GM15510 (cell line): ENCODE measurements around the gene USP46.

Experiments
- POLR2A ChIP-seq: IDR thresholded peaks from 3 replicates; pipeline ENCODE4 v1.6.1; 2011; ENCODE audit warnings: borderline replicate concordance; ENCODE audit not compliant: insufficient read length; ENCODE audit errors: extremely low read depth

The USP46 gene, protein sequence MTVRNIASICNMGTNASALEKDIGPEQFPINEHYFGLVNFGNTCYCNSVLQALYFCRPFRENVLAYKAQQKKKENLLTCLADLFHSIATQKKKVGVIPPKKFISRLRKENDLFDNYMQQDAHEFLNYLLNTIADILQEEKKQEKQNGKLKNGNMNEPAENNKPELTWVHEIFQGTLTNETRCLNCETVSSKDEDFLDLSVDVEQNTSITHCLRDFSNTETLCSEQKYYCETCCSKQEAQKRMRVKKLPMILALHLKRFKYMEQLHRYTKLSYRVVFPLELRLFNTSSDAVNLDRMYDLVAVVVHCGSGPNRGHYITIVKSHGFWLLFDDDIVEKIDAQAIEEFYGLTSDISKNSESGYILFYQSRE

DNA sequence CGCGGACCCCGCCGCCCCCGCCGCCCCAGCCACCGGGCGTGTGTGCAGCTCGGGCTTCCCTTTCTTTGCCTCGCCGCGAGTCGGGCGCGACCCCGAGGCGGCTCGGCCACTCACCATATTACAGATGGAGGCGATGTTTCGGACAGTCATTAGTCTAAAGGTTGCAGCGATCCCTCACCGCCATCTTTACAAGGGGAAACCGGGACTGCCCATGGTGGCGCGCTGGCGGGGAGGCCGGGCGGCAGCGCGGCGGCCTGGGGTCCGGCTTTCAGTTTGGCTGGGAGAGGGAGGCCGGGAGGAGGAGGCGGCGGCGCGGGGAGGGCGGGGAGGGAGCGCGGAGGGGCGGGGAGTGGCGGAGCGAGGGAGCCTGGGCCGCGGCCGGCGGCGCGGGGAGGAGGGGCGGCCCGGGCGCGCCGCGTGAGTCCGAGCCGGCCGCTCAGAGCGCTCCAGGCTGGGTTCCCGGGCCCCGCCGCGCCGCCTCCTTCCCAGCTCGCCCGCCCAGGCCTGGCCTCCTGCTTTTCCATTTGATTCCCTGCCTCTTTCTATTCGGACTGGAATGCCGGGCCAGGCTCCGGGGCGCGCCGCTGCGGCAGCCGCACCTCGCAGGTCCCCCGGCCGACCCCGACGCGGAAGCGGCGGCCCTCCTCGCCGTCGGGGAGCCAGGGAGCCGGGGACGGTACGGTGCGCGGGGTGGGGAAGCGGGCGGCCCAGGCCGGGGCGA, at the start of gene USP46:
USP46 (minus strand) TSS at position 301 of the 721 bp plus-strand sequence; CDS start at position 150, 151 bp downstream.
- TF ChIP-seq POLR2A, result peak; percentile 83

DNA sequence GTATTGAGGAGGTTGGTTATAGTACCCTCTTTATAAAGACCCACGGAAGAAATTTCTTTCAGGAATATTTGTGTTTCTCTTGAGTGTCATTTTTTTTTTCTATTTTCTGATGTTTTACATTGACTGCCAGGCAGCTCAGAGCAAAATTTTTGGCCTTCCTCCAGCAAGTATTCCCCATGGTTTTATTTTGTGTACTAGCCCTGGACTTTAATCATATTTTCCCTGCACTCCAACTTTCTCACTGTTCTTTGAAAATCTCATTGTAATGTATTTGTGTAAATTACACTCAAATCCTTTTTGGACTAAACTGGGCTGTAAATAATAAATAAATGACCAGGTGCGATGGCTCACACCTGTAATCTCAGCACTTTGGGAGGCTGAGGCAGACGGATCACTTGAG, 45.6 kb upstream of the USP46 start:
- no peak for TF ChIP-seq POLR2A

DNA sequence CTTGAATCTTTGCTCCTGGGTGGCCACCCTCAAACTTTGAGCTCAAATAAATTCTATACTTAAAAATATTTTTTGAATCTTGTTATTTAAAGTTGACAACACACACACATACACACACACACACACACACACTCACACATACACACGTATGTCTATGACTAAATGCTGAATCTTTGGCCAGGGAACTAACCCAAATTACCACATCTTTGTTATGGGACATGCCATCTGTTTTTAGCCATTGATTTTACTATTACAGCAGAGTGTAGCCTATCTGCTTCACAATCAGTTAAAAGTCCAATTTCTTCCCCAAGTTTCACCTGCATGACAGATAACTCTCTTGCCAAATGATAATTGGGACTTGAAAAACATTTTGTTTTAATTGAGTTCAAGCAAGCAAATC, 45.0 kb upstream of the USP46 start:
- no peak for TF ChIP-seq POLR2A

DNA sequence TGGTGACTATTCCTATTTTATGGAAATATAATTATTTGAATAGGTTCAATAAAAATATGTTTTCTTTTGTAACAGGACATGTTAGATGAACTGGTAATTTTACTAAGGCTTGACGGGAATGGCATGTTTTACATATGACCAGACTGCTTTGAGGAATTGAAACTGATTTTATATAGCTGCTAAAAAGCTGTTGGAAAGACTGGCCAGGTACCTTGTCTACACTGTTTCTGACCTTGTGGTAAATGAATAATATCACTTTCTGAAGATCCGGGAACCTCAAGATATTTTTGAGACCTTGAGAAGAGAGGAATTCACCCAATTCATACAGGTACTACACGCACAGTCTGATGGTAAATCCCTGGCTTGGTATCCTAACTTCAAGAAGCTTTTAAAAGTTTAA, 42.1 kb upstream of the USP46 start:
- TF ChIP-seq POLR2A, result no peak

DNA sequence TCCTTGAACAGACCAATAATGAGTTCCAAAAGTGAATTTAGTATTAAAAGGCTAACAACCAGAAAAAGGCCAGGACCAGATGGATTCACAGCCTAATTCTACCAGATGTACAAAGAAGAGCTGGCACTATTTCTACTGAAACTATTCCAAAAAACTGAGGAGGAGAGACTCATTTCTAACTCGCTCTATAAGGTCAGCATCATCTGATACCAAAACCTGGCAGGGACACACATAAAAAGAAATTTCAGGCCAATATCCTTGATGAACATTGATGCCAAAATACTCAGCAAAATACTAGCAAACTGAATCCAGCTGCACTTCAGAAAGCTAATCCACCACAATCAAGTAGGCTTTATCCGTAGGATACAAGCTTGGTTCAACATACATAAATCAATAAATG, 35.8 kb upstream of the USP46 start:
- TF ChIP-seq POLR2A, result no peak

DNA sequence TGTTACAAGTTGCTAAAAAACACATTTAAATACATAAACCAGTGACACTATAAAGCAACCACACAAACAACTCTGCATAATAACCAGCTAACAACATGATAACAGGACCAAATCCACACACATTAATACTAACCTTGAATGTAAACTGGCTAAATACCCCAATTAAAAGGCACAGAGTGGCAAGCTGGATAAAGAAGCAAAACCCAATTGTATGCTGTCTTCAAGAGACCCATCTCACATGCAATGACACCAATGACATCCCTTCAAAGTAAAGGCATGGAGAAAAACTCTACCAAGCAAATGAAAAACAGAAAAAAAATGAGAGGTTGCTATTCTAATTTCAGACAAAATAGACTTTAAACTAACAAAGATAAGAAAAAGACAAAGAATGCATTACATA, 34.4 kb upstream of the USP46 start:
- no peak for TF ChIP-seq POLR2A

DNA sequence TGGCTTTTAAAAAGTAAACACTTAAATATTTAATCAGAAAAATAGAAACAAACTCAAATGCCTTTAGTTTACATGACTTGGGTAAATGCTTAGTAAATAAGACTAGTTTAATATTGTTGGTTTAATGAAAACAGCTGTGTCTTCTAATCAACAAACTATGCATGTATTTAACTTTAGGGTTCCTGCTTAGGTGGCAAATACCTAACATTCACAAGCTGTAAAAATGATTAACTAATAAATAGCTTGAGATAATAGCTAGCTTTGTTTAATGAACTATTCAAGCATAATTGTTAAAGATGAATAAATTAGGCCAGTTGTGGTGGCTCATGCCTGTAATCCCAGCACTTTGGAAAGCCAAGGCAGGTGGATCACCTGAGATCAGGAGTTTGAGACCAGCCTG, 30.0 kb upstream of the USP46 start:
- TF ChIP-seq POLR2A, result no peak

DNA sequence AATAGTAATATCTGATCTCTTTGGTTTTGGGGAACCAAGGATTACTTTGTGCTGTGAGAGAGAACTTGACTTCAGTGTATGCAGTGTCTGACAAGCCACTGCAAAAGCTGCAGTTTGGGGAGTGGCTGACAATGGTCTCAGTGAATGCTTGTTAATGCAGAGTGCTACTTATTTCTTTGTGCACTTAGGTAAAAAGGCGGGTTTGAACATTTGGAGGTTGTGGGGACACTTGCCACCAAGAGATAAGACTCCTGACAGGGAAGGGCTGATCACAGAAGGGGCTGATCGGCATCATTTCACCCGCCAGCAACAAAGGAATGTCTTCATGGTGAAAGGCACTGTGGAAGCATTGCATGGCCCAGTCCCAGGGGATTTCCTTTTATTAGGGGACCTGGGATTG, 28.6 kb upstream of the USP46 start:
- no peak for TF ChIP-seq POLR2A

DNA sequence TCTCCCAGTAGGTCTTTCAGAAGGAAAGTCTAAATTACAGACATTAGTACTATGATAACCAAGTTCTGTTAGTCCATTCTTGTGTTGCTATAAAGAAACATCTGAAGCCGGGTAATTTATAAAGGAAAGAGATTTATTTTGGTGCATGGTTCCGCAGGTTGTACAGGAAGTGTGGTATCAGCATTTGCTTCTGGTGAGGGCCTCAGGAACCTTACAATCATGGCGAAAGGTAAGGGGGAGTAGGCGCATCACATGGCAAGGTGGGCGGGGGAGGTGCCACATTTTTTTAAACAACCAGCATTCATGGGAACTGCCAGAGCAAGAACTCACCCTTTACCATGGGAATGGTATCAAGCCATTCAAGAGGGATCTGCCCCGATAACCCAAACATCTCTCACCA, 26.2 kb upstream of the USP46 start:
- TF ChIP-seq POLR2A, result no peak

DNA sequence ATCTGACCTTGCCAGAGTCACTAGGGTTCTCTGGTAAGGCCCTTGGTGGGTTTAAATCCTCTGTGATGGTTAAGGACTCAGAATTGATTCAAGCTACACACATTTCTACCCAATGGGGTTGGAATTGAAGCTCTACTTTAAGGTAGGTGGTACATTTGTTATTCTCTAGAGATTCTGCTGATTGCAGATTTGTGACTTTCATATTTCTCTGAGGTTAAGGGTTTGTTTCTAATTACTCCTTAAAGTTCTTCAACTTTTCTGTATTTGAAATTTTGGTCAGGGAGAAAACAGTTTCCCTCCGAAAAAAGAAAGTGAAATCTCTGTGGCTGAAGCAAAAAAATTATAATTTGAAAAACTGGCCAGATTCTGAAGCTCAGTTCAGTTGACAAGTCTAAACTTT, 25.8 kb upstream of the USP46 start:
- no peak for TF ChIP-seq POLR2A

DNA sequence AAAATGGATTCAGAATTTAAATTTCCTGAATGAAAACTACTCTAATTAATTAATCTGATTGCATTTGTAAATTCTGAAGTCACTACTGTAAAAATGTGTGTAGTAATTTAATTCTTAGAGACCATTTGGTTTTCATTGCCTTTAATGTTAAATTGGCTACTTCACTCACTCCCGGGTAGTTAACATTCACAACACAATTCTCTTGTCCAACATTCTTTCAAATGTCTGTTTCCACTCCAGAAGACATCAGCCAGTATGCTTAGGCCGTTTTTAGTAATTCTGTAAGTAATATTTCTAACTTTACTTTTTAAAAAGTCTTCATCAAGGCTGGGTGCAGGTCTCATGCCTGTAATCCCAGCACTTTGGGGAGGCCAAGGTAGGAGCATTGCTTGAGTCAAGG, 21.3 kb upstream of the USP46 start:
- no peak for TF ChIP-seq POLR2A

DNA sequence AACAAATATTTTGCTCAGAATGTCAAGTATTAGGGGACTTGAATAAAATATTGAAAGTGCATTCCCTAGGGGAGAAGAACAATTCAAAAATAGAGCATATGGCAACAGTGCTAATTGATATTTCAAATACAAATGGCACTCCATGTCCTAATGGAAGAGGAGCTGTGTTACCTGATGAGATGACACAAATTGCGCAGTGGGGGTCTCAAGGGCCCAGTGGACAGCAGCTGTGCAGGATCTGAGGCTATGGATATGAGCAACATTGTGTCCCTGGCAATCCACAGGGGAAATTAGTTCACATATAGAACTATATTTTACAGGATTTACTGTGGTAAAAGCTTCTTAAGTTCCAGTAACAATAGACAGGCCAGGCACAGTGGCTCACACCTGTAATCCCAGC, 17.4 kb upstream of the USP46 start:
- TF ChIP-seq POLR2A, result no peak

DNA sequence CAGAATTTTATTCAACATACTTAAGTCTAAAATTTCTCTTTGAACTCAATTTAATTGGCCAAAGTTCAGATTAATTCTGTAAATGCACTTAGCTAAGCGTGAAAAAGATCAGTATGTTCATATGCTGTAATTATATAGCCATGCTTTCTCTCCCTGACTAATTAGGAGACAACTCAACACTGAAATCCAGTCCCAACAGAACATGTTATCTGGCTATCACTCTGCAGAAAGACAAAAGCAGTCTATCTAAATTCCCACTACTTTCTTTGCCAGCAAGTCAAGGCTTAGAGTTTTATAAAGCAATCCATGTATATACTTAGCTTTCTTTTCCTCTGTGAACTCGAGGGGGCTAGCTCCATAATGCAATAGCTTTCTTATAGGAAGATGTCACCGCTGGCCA, 16.0 kb upstream of the USP46 start:
- TF ChIP-seq POLR2A, result no peak

DNA sequence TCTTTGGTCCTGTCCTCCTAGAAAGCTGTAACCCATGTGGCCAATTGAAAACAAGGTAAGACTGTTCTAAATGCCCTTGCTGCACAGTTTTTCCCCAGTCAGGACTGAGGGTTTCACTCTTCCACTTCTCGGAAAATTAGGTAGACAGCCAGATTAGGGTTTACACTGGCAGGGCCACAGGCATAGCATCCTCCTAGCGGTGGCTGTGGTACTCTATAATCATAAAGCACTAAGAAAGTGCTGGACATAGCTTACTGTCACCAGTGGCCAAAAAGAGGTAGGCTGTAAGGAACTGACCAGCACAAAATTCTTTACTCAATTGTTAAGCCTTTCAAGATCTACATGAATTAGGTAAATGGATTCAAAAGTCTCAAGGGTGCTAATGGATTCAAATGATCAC, 11.6 kb upstream of the USP46 start:
- TF ChIP-seq POLR2A, result no peak

DNA sequence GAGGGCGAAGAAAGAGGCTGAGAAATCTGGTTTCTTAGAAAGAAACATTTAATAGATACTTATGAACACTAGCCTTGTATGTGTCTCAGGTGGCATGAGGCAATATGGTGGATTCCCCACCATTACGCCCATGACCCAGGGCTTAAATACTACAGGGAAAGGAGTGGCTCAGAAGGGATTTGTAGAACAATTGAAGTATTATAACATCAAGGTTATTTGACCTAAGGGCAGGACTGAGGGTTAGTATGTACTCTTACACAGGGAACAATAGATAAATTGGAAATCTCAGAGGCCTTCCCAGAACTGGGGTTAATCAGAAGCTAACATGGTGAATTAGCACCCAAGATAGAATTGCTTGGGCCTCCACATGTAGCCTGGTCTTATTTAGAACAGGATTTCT, 11.0 kb upstream of the USP46 start:
- TF ChIP-seq POLR2A, result no peak

DNA sequence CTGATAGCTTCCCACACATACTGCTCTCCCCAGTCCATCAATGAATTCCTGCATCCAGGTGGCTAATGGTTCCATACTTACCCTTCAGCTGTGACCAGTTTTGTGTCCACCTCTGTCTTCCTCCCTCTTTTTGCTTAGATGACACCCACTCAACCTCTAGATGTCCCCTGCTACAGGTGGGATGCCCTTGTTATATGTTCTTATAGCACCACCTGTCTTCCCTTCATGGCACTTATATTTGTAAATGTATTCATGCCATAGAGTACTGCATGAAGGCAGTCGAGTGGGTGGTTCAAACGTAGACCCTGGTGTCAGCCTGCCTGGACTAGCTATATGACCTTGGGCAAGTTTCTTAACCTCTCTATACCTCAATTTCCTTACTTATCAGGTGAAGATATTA, 6.5 kb upstream of the USP46 start:
- no peak for TF ChIP-seq POLR2A

DNA sequence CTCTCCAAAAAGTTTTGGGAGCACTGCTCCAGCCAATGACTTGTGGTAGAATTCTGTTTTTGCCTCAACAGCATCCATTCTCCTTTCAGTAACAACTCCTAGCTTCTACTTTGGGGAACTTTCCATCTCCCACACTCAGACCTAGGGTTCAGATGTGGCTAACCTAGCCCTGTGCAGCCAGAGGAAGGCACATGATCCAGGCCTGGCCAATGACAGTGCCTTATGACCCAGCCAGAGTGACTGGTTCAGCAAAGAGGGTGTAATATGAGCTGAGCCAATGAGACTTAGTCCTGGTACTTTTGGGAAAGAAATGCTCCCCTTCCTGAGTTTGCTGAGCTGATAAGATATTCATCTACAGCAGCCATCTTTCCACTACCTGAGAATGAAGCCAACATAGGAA, 5.4 kb upstream of the USP46 start:
- no peak for TF ChIP-seq POLR2A

DNA sequence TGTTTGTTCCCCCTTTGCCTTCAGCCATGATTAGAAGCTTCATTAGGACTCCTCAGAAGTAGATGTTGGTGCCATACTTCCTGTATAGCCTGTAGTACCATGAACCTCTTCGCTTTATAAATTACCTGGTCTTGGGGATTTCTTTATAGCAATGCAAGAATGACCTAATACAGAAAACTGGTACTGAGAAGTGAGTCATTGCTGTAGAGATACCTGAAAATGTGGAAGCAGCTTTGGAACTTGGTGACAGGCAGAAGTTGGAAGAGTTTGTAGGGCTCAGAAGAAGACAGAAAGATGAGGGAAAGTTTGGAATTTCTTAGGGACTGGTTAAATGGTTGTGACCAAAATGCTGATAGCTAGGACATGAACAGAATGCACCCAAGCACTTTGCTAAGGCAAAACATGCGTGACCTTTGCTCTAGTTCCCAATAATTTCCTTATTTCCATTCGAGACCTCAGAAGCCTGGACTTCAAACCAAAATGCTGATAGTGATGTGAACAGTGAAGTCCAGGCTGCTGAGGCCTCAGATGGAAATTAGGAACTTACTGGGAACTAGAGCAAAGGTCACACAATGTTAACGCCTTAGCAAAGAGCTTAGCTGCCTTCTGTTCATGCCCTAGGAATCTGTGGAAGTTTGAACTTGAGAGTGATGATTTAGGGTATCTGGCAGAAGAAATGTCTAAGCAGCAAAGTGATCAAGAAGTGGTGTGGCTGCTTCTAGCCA, 3.0 kb upstream of the USP46 start:
- no peak for TF ChIP-seq POLR2A
